Measurements from ENCODE around the gene NEDD4L.

- TF ChIP-seq YY1 (IDR thresholded peaks at IDR 0.05; ENCODE audit: insufficient read depth, insufficient read length) (no peak), ZNF274 (IDR thresholded peaks at IDR 0.05; ENCODE audit: low read depth, low read length) (no peak), SUZ12 (IDR thresholded peaks at IDR 0.05; ENCODE audit: extremely low read depth, insufficient read depth, insufficient read length) (no peak)
Measured at GRCh38 chr18:58192519-58192918, 148.5 kb downstream of the NEDD4L start.

All from NT2/D1 (cell line).